Activated CD4-positive, alpha-beta T cell treated with anti-CD3 and anti-CD28 coated beads for 36 hours (primary cell): Measurements from ENCODE around the gene CHAD. TPM values are rescaled to one million over a fixed set of nuclear protein-coding genes. Genes with fewer than 3 reads are reported as not detected.

Source experiments
- ATAC-seq: fragments of 200-7000 bp; cut with Tn5 transposase; one replicate; pipeline ENCODE4 v1.10.0; 2021; ENCODE audit warnings: mild to moderate bottlenecking, moderate library complexity
- CTCF ChIA-PET: fragments of 350-600 bp; sonication (Branson Sonifier 250); formaldehyde crosslinking; loops from one replicate; lab custom pipeline; 2021; ENCODE audit warnings: antibody characterized with exemption; lab: Charles Lee
- POLR2A ChIA-PET: fragments of 350-600 bp; sonication (Branson Sonifier 250); formaldehyde crosslinking; loops from one replicate; lab custom pipeline; 2021; ENCODE audit warnings: antibody characterized with exemption, inconsistent platforms; lab: Charles Lee
- DNase-seq: peaks from one replicate; pipeline ENCODE4 v3.0.0-alpha.2; 2020
- H3K27ac Mint-ChIP-seq: one replicate; pipeline ENCODE4 v1.8.0; 2021; ENCODE audit warnings: mixed read lengths
- H3K27me3 Mint-ChIP-seq: one replicate; pipeline ENCODE4 v1.8.0; 2021; ENCODE audit warnings: mixed read lengths
- H3K36me3 Mint-ChIP-seq: one replicate; pipeline ENCODE4 v1.8.0; 2021; ENCODE audit warnings: low read depth, mixed read lengths
- H3K4me1 Mint-ChIP-seq: one replicate; pipeline ENCODE4 v1.8.0; 2021; ENCODE audit warnings: mixed read lengths
- H3K4me3 Mint-ChIP-seq: one replicate; pipeline ENCODE4 v1.8.0; 2021; ENCODE audit warnings: mild to moderate bottlenecking, moderate library complexity, mixed read lengths
- H3K9me3 Mint-ChIP-seq: one replicate; pipeline ENCODE4 v1.8.0; 2021; ENCODE audit warnings: low read depth, mixed read lengths
- intact Hi-C, 2 experiments: fragments of 100-400 bp; cut with DNase I in 1 of 2; cut with micrococcal nuclease in 1 of 2; formaldehyde crosslinking; loops; one replicate each; pipeline versions ENCODE4 v1.14.2 to v1.15.1; 2022 to 2024; cut with DNase I, micrococcal nuclease
- total RNA-seq, 2 experiments: library from RNA; stranded (reverse); gene quantifications; one replicate each; pipeline ENCODE4 v1.2.3, GENCODE V29; 2021

CHAD gene
- total RNA-seq, 2 experiments from 2014 or later, result not detected

DNA sequence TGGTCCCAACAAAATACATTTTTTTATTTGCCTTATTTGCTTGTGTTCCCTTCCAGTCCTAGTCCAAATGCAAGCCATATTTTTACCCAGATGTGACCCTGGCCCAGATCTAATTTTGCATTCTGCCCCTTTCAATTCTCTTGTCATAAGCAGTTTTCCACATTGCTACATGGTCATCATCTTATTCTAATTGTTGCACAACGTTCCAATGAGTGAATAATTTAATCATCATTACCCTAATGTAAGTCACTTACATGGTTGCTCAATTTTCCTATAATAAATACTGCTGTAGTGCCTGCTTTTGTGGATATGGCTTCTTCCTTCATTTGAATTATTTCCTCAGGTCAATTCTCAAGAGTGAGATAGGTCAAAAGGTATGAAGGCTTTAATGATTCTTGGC is 22.8 kb upstream of the CHAD start:
- no peaks in the 10 kb centered on the region for H3K27me3 Mint-ChIP-seq
- H3K27ac Mint-ChIP-seq, result no peak overlapping the region
- DNase-seq, result no peak
- no peak overlapping the region for H3K4me3 Mint-ChIP-seq
- H3K9me3 Mint-ChIP-seq, result no peaks in the 10 kb centered on the region
- intact Hi-C loops, result no loop called here
- ATAC-seq, result no peak
- H3K4me1 Mint-ChIP-seq, result peaks cover 13% of the 10 kb centered on the region
- no peaks in the 10 kb centered on the region for H3K36me3 Mint-ChIP-seq
- ChIA-PET CTCF (interaction anchor here (2.6 kb wide), 1 partner anchor 10 kb away, joined by 9 read pairs; no protein-coding TSS in a partner anchor), POLR2A (no interaction called here)

DNA sequence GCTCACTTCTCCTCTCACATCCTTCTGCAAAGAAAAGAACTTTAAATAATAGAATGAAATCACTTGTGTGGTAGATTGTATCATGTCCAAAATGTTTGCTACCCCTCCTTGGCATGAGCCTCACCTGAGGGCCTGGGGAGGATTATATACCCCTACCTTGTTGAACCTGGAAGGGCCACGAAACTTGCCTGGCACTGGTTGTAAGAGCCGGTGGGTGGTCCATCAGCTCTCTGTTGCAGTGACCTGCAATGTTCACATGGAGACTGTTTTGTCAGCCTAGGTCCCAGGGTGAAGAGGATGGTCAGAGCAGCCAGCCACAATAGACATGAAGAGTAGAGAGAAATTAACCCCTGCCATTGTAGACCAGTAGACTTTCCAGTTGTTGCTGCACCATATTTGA is 20.2 kb upstream of the CHAD start:
- ATAC-seq (no peak), DNase-seq (no peak)
- no peaks in the 10 kb centered on the region for H3K27me3 Mint-ChIP-seq
- H3K4me3 Mint-ChIP-seq, result no peak overlapping the region
- peaks cover 13% of the 10 kb centered on the region for H3K4me1 Mint-ChIP-seq
- peaks cover 10% of the 10 kb centered on the region for H3K36me3 Mint-ChIP-seq
- no peak overlapping the region for H3K27ac Mint-ChIP-seq
- no peaks in the 10 kb centered on the region for H3K9me3 Mint-ChIP-seq
- ChIA-PET CTCF (interaction anchor here (0.6 to 2.7 kb wide), 4 partner anchors 10 to 139 kb away, joined by 3 to 21 read pairs (median 8); partner anchors contain the start of gene RSAD1), POLR2A (no interaction called here)
- intact Hi-C loops, result loop anchor here in 1 of 2 experiments (10.0 kb wide), 1 partner anchor 216 kb away; the partner anchor contains the start of gene ANKRD40

DNA sequence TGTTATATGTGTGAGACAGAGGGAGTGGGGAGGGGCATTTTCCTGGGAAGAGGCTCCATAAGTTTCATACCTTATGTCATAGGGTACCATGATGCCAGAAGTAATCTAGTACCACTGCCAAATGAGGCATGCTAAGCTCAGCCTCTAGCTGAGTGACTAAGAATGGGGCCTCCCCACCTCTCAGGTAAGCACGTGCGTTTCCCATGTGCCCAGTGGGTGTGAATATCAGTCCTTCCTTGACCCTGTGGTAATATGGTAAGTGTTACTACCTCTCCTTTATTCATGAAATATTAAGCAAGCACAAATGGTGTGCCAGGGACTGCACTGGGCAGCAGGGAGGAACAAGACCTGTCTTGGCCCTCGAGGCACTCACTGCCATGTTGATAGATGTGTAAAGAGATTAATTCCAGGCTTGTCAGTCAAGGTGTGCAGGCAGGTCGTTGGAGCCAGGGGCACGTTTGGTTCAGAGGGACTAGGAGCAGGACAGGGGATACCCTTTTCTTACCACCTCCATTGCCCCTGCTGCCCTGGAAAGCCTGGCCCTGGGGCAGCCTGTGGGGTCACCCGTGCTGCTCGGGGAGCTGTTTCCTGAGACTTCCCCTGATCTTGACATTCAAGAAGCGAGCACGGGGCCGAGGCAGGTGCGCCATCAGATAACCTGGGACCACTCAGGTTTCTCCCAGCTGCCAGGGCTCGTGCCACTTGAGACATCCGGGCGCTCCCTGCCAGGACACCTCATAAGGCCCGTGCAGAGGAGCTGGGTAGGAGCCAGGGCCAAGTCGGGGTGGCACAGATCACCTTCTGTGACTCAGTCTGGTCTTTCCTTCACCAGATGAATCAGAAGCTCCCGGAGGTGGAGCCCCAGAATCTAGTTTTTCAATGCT is 18.8 kb upstream of the CHAD start:
- peak; percentile 91 for ATAC-seq
- no peaks in the 10 kb centered on the region for H3K27me3 Mint-ChIP-seq

DNA sequence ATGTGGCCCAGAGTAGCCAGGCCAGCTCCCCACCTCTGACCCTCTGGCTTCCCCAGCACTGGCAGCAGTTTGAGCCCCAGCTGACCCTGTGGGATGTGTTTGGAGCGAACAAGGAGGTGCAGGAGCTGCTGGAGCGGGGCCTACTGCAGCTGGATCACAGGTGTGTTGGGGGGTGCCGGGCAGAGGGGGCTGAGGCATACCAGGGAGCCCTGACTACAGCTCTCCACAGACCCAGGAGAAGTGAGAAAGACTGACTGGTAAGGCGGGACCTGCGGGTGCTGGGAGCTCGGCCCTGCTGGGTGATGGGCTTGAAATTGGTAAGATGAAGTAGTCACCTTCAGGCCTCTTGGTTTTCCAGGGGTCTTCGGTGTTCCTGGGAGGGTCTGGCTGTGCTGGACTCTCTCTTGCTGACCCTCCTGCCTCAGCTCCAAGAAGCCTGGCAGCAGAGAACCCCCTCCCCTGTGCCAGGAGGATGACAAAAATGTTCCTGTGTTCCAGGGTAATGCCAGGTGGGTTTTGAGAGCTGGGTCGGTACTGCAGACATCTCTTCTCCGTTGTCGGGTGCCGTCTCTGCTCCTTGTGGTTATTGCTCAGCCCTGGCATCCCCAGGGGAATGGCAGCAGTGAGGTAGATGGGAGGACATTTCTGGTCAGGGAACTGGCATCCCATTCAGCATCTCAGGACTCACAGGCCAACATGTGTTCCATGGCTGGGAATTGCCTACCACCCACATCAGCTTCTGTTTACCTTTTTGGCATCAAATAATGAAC is 15.9 kb upstream of the CHAD start:
- peaks cover 30% of the 10 kb centered on the region for H3K4me1 Mint-ChIP-seq
- POLR2A ChIA-PET, result no interaction called here
- CTCF ChIA-PET, result interaction anchor here (0.5 to 1.7 kb wide), 13 partner anchors 9 to 164 kb away, joined by 3 to 6 read pairs (median 4); no protein-coding TSS in a partner anchor
- DNase-seq, result no peak
- H3K4me3 Mint-ChIP-seq, result no peak overlapping the region
- peaks cover 18% of the 10 kb centered on the region for H3K36me3 Mint-ChIP-seq
- no peaks in the 10 kb centered on the region for H3K9me3 Mint-ChIP-seq
- no peak overlapping the region for H3K27ac Mint-ChIP-seq
- intact Hi-C loops, result loop anchor here (5.0 to 10.0 kb wide), 4 partner anchors 58 to 220 kb away; partner anchors contain the start of gene ANKRD40 (in 1 of the 2)
- ATAC-seq, result no peak
- H3K27me3 Mint-ChIP-seq, result no peaks in the 10 kb centered on the region

More for the DNA sequence above, 18.8 kb upstream of the CHAD start:
- POLR2A ChIA-PET, result no interaction called here
- Mint-ChIP-seq H3K27ac (no peak overlapping the region), H3K4me3 (no peak overlapping the region), H3K9me3 (no peaks in the 10 kb centered on the region), H3K4me1 (peaks cover 16% of the 10 kb centered on the region), H3K36me3 (peaks cover 14% of the 10 kb centered on the region)
- CTCF ChIA-PET, result interaction anchor here (0.7 to 2.7 kb wide), 7 partner anchors 8 to 240 kb away, joined by 3 to 21 read pairs (median 5); partner anchors contain the start of gene RSAD1
- intact Hi-C loops, result loop anchor here in 1 of 2 experiments (10.0 kb wide), 1 partner anchor 217 kb away; the partner anchor contains the start of gene ANKRD40
- DNase-seq, result peak; percentile 58

DNA sequence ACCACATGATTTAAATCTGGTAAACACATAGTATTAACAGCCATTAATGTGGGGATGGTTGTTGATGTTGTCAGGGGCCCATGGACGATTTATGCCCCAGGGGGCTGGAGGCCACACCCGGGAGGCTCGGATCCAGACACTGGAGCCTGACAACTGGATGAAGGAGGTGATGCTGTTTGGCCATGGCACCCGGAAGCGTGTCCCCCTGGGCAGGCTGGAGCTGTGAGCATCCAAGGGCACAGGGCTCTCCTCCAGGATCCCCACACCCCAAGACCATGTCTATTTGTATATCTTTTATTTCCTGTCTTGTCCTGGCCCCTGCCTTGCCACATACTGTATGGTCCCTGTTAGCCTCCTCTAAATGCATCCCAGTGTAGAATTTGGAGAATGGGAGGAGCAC is 14.6 kb upstream of the CHAD start:
- no peak for ATAC-seq
- POLR2A ChIA-PET, result no interaction called here

DNA sequence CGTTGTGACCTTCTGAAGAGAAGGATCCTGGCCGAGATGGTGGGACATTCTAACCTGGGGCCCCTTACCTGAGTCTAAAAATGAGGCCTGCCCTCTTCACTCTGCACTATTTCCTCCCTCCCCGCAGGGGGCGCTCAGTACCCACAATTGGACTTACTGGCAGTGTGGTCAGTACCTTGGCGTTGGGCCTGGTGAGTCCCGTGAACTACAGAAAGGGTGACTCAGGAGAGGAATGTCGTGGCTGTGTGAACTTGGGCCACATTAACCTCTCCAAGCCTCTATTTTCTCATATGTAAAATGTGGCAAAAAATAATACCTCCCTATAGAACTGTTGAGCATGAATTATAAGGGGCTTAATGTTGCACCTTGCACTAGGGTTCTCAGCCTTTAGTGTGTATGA is 13.8 kb upstream of the CHAD start:
- intact Hi-C loops, result loop anchor here (1.0 to 10.0 kb wide), 9 partner anchors 16 to 222 kb away; partner anchors contain the start of genes ANKRD40 (in 1 of the 2), CACNA1G (in 1 of the 2) and SPATA20 (in 1 of the 2)
- H3K4me3 Mint-ChIP-seq, result no peak overlapping the region
- H3K9me3 Mint-ChIP-seq, result no peaks in the 10 kb centered on the region
- ATAC-seq (peak; percentile 36), DNase-seq (peak; percentile 90)
- H3K36me3 Mint-ChIP-seq, result peaks cover 18% of the 10 kb centered on the region
- peak overlapping the region; percentile 42 for H3K27ac Mint-ChIP-seq
- no peaks in the 10 kb centered on the region for H3K27me3 Mint-ChIP-seq
- CTCF ChIA-PET, result interaction anchor here (0.5 to 1.7 kb wide), 21 partner anchors 10 to 349 kb away, joined by 3 to 6 read pairs (median 3); no protein-coding TSS in a partner anchor
- peaks cover 30% of the 10 kb centered on the region for H3K4me1 Mint-ChIP-seq
- POLR2A ChIA-PET, result no interaction called here

More for the DNA sequence above, 14.6 kb upstream of the CHAD start:
- H3K4me1 Mint-ChIP-seq, result peaks cover 34% of the 10 kb centered on the region
- peaks cover 18% of the 10 kb centered on the region for H3K36me3 Mint-ChIP-seq
- no peak overlapping the region for H3K4me3 Mint-ChIP-seq
- DNase-seq, result no peak
- H3K27me3 Mint-ChIP-seq, result no peaks in the 10 kb centered on the region
- CTCF ChIA-PET, result interaction anchor here (0.6 to 1.7 kb wide), 22 partner anchors 10 to 366 kb away, joined by 3 to 6 read pairs (median 3); no protein-coding TSS in a partner anchor
- H3K27ac Mint-ChIP-seq, result no peak overlapping the region
- intact Hi-C loops, result loop anchor here (2.0 to 10.0 kb wide), 5 partner anchors 16 to 222 kb away; partner anchors contain the start of gene ANKRD40 (in 1 of the 2)
- no peaks in the 10 kb centered on the region for H3K9me3 Mint-ChIP-seq

DNA sequence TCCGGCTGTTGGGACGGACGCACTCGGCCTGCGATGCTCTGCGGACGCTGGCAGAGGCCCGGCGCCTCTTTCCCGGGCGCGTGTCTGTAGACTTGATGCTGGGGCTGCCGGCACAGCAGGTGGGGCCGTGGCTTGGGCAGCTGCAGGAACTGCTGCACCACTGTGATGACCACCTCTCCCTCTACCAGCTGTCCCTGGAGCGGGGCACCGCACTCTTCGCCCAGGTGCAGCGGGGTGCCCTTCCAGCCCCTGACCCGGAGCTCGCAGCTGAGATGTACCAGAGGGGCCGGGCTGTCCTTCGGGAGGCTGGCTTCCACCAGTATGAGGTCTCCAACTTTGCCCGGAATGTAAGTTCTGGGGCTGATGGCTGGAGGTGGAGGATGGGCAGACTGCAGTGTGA is 13.4 kb upstream of the CHAD start:
- POLR2A ChIA-PET, result no interaction called here
- CTCF ChIA-PET, result interaction anchor here (0.5 to 1.4 kb wide), 8 partner anchors 10 to 350 kb away, joined by 3 to 5 read pairs (median 3); no protein-coding TSS in a partner anchor
- DNase-seq (no peak), ATAC-seq (no peak)
- Mint-ChIP-seq H3K4me3 (no peak overlapping the region), H3K9me3 (no peaks in the 10 kb centered on the region), H3K27me3 (no peaks in the 10 kb centered on the region), H3K4me1 (peaks cover 27% of the 10 kb centered on the region), H3K27ac (no peak overlapping the region), H3K36me3 (peaks cover 18% of the 10 kb centered on the region)
- intact Hi-C loops, result loop anchor here (1.0 to 10.0 kb wide), 9 partner anchors 17 to 223 kb away; partner anchors contain the start of genes ANKRD40 (in 1 of the 2), CACNA1G (in 1 of the 2) and SPATA20 (in 1 of the 2)

DNA sequence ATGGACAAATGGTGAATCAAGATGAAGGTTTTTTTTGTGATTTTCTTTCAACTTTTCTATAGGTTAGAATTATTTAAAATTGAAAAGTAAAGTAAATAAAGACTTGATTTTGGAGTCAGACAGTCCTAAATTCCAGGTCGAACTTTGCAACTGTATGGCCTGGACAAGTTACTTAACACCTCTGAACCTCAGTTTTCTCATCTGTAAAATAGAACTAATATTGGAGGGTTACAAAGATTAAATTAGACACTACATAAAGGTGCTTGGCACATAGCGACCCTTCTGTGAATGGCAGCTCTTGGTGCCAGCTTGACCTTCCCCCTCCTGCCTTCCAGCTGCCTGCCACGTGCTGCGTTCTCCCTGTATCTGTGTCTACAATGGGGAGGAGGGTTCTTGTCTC is 13.0 kb upstream of the CHAD start:
- Mint-ChIP-seq H3K27ac (no peak overlapping the region), H3K36me3 (peaks cover 18% of the 10 kb centered on the region), H3K4me1 (peaks cover 25% of the 10 kb centered on the region), H3K4me3 (no peak overlapping the region), H3K27me3 (no peaks in the 10 kb centered on the region), H3K9me3 (no peaks in the 10 kb centered on the region)
- intact Hi-C loops, result loop anchor here (1.0 to 10.0 kb wide), 9 partner anchors 17 to 223 kb away; partner anchors contain the start of genes ANKRD40 (in 1 of the 2), CACNA1G (in 1 of the 2) and SPATA20 (in 1 of the 2)
- ChIA-PET POLR2A (no interaction called here), CTCF (interaction anchor here (0.5 to 1.4 kb wide), 7 partner anchors 10 to 266 kb away, joined by 3 to 5 read pairs (median 3); no protein-coding TSS in a partner anchor)
- DNase-seq (no peak), ATAC-seq (no peak)

DNA sequence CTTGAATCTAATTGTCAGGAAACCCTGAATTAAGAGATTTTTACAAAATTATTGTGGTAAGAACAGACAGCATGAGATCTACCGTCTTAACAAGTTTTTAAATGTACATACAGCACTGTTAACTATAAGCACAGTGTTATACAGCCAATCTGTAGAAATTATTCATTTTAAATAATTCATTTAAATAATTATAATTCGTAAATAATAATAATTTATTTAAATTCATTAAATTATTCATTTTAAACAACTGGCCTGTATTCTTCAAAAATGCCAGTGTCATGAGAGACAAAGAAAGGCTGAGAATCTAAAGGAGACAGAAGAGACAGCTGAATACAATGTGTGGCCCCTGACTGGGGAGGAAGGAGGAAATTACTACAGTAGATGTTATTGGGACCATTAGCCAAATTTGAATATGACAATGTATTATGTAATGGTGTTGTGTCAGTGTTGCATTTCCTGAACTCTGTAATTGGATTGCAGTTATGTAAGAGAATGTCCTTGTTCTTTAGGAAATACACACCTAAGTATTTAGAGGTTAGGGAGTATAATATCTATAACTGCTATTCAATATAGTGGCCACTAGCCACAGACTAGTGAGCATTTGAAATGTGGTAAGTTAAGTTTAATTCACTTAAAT is 12.3 kb upstream of the CHAD start:
- peaks cover 25% of the 10 kb centered on the region for H3K4me1 Mint-ChIP-seq
- H3K27ac Mint-ChIP-seq, result no peak overlapping the region
- H3K4me3 Mint-ChIP-seq, result no peak overlapping the region
- ATAC-seq (no peak), DNase-seq (no peak)
- intact Hi-C loops, result loop anchor here (5.0 to 10.0 kb wide), 4 partner anchors 61 to 224 kb away; partner anchors contain the start of gene ANKRD40 (in 1 of the 2)
- H3K36me3 Mint-ChIP-seq, result peaks cover 18% of the 10 kb centered on the region
- ChIA-PET CTCF (interaction anchor here (0.7 to 1.4 kb wide), 3 partner anchors 55 to 119 kb away, joined by 3 to 5 read pairs (median 3); no protein-coding TSS in a partner anchor), POLR2A (no interaction called here)
- H3K27me3 Mint-ChIP-seq, result no peaks in the 10 kb centered on the region
- no peaks in the 10 kb centered on the region for H3K9me3 Mint-ChIP-seq
